NCI-H345 treated with DMSO at 0.1 percent for 48 hours (cell line): ENCODE data around the gene POLR2M.

Source experiments
- DNase-seq: peaks from one replicate; lab custom pipeline; 2025; ENCODE audit not compliant: unreplicated experiment; lab: John Stamatoyannopoulos, UW

The POLR2M gene

DNA sequence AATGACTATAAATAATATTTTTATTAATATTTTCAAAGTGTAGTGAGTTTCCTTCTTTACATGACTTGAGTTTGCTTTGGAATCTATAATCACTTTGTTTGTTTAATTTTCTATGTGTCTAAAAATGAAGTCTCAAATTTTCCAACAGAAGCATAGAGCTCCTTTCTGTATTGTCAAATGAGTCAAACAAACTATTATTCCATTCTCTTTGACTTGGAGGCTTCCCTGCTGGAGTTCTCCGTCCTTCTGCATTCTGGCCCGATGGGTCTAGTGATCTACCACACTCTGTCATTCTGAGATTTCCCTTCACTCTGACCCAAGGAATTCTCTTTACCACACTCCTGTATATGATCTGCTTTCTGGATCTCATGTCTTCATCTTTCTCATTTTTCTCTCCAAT lies 30.1 kb downstream of the POLR2M start:
- DNase-seq = no peak

DNA sequence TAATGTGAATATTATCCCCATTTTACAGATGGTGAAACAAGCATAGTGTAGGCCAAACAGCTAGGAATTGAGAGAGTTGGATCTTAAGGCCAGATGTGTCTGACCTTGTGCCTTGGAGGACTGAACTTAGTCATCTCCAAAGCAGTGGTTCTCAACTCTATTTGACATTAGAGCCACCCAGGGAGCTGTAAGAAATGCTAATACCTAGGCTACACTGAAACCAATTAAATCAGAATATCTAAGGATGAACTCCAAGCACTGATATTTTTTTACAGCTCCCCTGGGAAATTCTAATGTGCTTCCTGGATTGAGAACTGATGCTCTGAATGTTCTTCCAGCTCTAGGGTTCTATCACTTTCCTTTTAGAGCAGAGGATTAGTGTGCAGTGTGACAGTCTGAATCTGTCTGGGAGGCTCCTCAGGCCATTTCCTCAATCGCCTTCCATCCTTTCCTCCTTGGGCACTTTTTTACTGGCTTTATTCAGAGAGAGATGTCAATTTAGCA lies 32.3 kb downstream of the POLR2M start:
- DNase-seq = no peak

DNA sequence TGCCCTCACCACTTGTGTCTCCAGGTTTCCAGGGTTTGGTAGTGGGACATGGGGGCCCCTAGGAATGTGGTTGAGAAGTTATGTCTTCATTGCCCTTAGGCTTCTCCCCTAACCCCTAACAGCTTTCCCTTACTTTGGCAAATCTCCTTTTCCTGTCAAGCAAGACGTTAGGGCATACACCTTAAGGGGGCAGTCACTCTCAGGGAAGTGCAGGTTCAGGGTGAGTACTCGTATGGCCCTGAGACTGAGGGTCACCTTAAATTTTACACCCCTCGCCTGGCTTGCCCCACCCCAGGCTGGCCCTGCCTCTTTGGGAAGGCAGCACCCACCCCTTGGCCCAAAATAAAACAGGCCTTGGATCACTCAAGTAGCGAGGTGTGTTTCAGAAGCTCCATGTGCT lies 33.5 kb downstream of the POLR2M start:
- DNase-seq = no peak

DNA sequence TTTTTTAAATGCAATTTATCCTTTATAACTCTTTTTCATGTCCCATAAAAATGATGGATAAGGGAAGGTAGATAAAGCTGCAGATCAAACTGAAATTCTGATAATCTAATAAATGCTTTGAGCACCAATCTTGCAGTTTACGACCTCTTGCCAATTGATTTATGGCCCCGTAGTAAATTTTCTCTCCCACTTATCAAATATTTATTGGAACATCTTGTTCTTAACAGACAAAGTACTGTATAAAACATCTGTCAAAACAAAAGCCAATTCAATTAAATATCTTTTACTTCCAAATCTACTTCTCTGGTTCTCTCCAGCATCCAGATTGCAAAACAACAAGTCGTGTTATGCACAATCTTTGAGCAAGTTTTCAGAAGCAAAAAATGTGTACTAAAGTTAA lies 34.6 kb downstream of the POLR2M start:
- no peak for DNase-seq

DNA sequence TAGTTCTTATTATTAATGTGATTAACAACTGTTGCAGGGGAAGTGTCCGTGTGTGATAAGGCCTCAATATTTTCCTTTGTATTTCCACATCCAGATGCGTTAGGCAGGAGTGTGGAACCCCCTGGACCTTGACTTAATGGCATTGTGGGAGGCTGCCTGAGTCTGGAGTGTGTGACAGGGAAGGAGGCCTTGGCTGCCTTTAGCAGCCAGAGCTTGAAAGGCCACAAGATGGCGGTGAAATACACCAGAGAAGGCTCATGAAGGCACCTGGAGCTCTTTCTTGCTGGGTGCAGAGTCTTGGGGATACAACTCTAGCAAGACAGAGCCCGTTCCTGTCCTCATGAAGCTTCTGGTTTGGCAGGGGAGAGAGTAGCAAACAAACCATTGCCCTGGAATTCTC lies 36.9 kb downstream of the POLR2M start:
- DNase-seq = no peak

DNA sequence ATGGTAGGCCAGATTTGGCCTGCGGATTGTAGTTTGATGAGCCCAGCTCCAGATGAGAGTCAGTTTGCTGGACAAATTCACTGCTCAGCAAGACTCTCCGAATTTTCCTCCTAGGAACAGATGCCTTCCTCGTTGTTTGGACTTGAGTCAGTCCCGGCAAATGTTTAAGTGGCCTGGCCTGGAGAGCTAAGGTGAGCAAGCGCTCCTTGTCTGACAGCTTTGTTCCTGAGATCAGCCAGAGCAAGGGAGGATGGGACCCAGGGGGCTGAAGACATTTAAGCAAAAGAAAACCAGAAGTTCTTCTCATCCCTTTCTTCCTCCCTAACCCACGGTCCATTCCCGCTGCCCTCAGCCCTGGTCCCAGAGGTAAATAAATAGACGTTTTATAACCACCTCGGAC lies 40.3 kb downstream of the POLR2M start:
- DNase-seq = no peak

DNA sequence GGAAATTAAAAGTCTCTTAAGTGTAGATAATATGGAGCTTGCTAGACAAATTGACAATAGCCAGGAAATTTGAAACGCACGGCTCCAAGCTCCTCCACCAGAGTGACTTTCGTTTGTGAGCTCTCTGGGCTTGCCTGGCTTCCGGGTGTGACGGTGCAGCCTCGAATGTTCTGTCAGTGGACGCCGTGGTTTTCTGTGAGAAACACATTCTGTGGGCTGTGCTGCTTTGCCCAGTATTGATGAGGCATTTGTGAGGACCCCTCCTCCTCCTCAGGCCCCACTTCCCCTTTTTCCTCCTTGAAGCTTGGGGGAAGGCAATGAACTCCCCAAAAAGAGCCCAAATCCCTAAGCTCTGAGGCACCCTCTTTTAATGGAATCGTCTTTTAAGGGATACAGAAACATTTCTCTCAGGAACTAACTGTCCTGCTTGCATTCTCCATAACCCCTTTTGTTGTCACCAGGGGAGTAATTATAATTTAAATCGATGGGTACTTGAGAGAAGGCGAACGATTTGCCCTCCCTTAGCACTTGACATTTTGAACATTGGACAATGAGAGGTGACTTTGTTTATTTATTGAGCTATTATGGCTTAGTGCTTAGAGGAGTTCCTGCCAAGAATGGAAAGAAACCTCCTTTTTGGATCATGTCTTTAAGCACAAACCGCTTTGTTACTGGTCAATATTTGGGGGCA lies 40.8 kb downstream of the POLR2M start:
- peak; percentile 1 for DNase-seq

DNA sequence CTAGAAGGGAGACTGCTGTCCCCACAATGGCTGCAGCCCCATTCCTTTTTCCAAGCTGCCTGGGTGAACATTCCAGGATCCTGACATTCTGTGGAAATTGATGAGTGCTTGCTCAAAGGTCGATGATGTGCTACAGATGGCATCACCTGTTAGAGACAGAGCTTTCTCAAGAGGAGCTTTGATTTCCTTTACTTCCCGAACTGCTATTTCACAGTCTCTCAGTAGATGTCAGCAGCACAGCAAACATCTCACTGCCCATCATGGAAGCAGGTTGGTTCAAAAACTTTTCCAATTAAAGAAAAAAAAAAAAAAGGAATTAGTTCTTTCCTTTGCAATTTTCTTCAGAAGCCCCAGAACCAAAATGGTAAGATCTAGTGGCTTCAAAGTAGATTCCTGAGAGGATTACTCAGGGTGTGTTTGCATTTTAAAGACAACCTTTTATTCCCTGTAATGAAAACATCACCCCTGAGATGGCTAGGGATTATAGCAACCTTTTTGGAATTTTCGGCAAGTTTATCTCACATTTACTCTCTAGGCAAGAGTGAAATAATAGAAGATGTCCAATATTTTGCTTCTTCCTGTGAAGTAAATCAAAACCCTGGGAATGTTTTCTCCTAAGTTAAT lies 44.8 kb downstream of the POLR2M start:
- DNase-seq = no peak

DNA sequence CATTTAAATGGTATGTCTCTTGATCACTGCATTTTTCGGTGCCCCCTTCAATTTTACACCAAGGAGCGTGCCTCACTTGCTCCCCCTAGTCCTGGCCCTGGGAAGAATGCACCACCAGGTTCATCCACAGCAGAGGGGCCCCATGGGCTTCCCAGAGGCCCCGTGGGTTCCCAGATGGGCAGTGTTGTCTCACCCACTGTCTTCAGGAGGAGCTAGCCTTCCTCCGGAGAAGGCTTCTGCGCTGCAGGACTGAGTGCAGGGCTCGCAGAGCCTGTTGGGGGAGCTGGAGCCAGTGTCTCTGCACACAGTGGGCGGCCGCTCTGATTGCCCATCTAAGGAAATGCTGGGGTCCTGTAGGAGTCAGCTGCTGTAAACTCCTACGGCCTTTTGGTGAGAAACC lies 45.9 kb downstream of the POLR2M start:
- DNase-seq = no peak

DNA sequence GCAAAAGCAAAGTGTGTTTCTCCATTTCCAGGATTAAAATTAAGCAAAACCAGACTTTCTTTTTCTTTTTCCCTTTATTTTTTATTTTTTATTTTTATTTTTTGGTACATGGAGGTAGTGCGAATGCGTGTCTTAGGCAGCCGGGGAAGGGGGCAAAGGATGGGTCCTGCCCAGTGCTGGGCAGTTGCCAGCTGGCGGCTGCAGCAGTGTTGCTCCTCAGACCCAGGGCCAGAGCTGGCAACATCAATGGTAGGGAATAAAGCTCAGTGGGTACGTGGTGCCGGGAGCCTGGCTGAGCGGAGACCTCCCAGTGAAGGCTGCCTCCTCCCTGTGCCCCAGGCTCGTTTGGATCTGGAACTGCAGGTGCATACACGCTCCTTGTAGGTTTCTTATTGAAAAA lies 46.3 kb downstream of the POLR2M start:
- DNase-seq = no peak

DNA sequence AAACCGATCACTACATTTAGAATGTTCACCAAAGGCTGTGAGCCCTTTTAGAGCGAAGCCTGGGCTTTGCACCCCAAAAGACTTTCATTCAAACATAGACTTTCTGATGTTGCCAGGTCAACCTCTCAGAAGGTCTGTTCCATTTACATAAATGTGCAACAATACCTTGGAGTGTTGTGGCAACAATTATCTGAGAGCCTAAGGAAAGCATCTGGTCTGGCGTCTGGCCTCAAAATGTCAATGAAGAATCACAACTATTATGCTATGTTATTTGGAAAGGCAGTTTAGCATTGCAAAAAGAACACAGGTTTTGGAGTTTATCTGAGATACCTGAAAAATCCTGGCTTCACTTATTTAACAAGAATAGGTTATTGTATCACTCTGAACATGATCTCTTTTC lies 50.0 kb downstream of the POLR2M start:
- no peak for DNase-seq

DNA sequence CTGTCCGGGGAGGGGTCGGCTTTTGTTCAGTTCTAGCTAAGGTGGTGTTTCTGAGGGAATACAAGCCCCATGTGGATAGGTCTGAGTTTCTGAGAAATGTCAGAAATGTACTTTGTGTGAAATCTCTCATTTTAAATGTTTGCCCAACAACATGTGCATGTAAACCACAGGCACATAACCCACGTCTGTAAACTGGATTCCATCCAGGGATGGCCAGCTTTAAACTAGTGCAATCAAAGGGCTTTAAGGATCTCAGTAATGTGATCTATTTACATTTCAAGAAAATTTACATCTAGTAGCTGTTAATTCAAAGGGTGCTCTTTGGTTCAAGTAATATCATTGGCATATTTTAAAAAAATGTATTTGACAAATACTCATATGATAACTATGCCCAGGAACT lies 52.0 kb downstream of the POLR2M start:
- DNase-seq = no peak

DNA sequence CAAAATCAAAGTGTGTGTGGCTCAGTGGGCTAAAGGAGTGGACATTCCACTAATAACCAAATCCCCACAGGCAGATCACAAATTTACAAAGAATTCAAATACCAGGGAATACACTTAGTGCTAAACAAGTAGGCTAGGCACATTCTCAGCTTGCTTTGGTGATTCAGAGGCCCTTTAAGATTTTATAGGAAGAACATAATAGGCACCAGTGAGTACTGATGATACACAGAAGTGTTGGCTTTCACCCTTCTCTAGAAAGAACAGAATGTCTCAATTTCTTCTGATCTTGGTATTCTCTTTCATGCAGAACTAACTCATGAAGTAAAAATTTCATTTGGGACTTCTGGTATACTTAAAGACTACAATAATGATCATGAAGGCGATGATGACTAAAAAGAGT lies 55.0 kb downstream of the POLR2M start:
- DNase-seq = no peak

DNA sequence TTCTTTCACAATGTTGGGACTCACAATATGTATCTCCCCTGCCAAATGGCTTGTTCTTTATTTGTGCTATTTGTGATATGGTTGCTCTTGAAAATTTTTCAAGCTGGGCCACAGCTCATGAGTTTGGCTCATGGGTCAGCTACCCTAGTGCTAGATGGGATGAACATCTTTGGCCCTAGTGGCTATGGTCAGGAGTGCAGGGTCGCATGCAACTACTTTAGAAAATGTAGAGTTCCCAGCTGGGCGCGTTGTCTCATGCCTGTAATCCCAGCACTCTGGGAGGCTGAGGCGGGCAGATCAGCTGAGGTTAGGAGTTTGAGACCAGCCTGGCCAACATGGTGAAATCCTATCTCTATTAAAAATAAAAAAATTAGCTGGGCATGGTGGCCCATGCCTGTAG lies 55.8 kb downstream of the POLR2M start:
- DNase-seq = no peak

DNA sequence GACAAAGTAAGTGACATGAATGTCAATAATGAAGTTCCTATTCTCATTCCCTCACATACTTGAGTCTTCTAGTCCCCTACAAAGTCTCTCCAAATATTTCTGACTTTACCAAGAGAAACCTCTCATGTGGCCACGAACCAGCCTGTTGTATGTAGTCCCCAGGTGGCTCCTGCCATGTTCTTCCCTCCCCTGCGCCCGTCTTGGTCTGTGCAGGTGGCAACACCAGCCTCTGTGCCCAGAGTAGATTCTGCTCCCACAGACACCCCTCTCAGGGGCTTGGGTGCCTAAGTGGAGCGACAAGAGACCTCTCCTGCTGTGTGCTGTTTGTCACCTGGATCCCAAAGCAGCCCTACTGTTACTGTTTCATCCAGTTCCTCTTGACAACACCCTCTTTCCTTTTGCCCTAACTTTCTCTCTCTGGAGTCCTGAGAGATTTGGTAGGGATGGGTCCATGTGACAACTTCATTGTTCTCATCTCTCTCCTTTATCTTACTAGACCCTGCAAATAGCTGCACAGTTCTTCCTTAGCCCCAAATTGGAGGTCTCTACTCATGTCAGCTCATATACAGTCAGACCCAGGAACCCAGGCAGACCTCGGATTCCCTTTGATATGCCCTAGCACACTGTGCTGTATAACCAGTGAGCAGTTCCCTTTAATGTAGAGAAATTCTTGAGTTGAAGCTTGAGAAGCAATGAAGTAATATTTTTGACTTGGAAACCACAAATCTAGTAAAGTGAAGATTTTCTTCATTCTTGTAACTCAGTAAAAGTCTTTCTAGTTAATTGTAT lies 56.9 kb downstream of the POLR2M start:
- no peak for DNase-seq
